ENCODE results near the gene COX8A.

COX8A gene

DNA sequence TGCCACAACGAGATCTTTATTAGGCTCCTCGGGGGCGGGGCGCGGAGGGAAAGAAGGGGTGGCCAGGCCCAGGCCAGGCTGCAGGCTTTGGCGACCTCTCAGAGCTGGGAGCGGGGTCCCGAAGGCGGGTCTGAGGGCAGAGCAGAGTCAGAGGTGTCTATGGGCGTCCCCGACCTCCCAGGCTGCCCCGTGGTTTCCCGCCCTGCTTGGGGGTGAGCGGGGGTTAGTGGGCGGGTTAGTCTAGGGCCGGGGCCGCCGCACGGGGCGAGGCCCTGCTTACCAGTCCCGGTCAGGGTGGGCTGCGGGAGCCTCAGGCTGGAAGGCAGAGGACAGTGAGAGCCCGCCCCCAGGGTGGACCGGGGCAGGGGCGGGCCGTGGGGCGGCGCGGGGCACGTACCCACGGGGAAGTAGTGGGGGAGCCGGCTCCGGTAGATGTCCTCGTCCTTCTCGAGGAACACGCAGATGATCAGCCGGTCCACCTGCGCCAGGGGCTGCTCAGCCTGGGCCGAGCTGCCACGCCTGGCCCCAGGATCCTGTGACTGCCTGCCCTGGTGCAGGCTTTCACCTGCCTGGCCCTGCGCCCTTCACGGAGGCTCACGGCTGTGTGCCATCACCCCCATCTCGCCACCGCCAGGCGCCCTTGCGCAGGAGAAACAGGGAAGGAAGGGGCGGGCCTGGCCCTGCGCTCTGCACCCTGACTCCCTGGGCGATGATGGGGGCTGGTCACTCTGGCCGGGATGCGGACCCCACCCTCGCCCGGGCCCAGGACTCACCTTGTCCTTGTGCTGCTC is 24.3 kb downstream of the COX8A start:
- Histone ChIP-seq H3K27me3 (ENCODE audit: insufficient read depth, poor library complexity, severe bottlenecking) (no peaks in the 10 kb centered on the region), H3K27ac (ENCODE audit: poor library complexity, severe bottlenecking) (peak overlapping the region; percentile 4), H3K4me1 (ENCODE audit: insufficient read depth, poor library complexity, severe bottlenecking) (peaks cover 7% of the 10 kb centered on the region), H3K36me3 (ENCODE audit: low read depth) (peaks cover 28% of the 10 kb centered on the region), H3K9me3 (ENCODE audit: severe bottlenecking) (no peaks in the 10 kb centered on the region), H3K4me3 (ENCODE audit: severe bottlenecking) (no peak overlapping the region)
- DNase-seq (ENCODE audit: low spot score) (no peak), ATAC-seq (ENCODE audit: low read depth) (peak; percentile 36)
- TF ChIP-seq, protein P1, sequence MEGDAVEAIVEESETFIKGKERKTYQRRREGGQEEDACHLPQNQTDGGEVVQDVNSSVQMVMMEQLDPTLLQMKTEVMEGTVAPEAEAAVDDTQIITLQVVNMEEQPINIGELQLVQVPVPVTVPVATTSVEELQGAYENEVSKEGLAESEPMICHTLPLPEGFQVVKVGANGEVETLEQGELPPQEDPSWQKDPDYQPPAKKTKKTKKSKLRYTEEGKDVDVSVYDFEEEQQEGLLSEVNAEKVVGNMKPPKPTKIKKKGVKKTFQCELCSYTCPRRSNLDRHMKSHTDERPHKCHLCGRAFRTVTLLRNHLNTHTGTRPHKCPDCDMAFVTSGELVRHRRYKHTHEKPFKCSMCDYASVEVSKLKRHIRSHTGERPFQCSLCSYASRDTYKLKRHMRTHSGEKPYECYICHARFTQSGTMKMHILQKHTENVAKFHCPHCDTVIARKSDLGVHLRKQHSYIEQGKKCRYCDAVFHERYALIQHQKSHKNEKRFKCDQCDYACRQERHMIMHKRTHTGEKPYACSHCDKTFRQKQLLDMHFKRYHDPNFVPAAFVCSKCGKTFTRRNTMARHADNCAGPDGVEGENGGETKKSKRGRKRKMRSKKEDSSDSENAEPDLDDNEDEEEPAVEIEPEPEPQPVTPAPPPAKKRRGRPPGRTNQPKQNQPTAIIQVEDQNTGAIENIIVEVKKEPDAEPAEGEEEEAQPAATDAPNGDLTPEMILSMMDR (IDR thresholded peaks at IDR 0.05; ENCODE audit: poor library complexity, severe bottlenecking) = peak; percentile 7

DNA sequence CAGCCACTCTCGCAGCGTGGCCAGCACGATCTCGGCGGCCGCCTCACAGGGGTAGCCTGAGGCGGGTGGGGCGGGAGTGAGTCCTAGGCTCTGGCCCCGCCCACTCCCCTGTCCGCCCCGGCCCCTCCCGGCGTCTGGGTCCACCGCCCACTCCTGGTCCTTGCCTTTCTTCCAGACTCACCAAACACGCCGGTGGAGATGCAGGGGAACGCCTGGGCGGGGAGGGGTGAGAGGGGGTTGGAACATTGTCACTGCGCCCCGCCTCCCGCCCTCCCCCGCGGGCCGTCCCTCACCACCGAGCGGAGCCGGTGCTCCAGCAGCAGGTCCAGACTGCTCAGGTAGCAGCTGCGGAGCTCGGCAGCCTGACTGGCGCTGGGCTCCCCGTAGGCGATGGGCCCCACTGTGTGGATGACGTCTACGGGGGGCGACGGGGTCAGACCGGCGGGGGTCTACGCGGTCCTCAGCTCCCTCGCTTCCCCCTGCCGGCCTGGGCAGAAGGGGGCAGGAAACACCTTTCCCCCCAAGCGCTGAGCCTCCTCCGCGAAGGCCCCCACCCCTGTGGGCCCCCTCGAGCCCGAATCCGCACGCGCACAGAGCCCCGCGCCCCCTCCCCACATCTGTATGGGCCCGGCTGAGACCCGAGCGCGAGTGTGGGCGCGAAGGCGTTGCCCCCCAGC is 25.1 kb downstream of the COX8A start:
- Histone ChIP-seq H3K27ac (ENCODE audit: poor library complexity, severe bottlenecking) (peak overlapping the region; percentile 4), H3K4me3 (ENCODE audit: severe bottlenecking) (no peak overlapping the region), H3K4me1 (ENCODE audit: insufficient read depth, poor library complexity, severe bottlenecking) (peaks cover 7% of the 10 kb centered on the region), H3K9me3 (ENCODE audit: severe bottlenecking) (no peaks in the 10 kb centered on the region), H3K36me3 (ENCODE audit: low read depth) (peaks cover 28% of the 10 kb centered on the region), H3K27me3 (ENCODE audit: insufficient read depth, poor library complexity, severe bottlenecking) (no peaks in the 10 kb centered on the region)
- peak; percentile 79 for ATAC-seq (ENCODE audit: low read depth)
- TF ChIP-seq, protein P1 (IDR thresholded peaks at IDR 0.05; ENCODE audit: poor library complexity, severe bottlenecking) = no peak
- peak; percentile 95 for DNase-seq (ENCODE audit: low spot score)

DNA sequence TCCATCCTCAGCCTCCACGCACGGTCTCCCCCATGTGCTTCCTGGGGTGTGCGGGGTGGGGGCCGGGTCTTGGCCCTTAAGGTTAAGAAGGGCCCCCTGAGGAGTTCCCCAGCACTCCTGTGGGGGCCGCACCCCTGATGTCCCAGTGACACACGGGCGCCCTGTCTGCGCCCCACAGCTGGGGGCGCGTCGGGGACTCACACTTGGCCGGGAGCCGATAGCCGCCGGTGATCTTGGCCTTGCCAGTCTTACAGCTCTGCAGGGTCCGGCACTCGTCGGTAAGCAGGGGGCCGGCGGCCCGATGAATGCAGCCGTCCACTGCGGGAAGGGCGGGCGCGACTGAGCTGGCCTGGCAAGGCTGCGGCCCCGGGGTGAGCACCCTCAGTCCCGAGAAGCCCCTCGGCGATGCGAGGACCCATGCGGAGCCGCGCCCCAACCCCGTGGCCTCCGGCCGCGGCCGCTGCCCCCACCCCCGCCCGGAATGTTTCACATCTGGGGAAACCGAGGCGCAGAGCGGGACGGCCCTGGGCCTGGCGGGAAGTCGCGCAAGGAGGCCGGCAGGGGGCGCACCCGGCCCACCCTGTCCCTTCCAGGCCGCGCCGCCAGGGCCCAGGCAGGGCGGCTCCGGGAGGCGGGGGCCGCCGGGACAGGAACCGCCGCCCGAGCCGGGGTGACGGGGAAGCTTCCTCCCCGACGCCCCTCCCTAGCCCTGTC is 25.8 kb downstream of the COX8A start:
- TF ChIP-seq, protein P1 (IDR thresholded peaks at IDR 0.05; ENCODE audit: poor library complexity, severe bottlenecking) = peak; percentile 81
- H3K4me3 ChIP-seq (ENCODE audit: severe bottlenecking) = no peak overlapping the region
- H3K4me1 ChIP-seq (ENCODE audit: insufficient read depth, poor library complexity, severe bottlenecking) = peaks cover 7% of the 10 kb centered on the region
- H3K36me3 ChIP-seq (ENCODE audit: low read depth) = peaks cover 26% of the 10 kb centered on the region
- H3K27ac ChIP-seq (ENCODE audit: poor library complexity, severe bottlenecking) = no peak overlapping the region
- no peaks in the 10 kb centered on the region for H3K27me3 ChIP-seq (ENCODE audit: insufficient read depth, poor library complexity, severe bottlenecking)
- H3K9me3 ChIP-seq (ENCODE audit: severe bottlenecking) = no peaks in the 10 kb centered on the region
- DNase-seq (ENCODE audit: low spot score) (no peak), ATAC-seq (ENCODE audit: low read depth) (peak; percentile 28; the same call in 2 of the 3 replicates)

DNA sequence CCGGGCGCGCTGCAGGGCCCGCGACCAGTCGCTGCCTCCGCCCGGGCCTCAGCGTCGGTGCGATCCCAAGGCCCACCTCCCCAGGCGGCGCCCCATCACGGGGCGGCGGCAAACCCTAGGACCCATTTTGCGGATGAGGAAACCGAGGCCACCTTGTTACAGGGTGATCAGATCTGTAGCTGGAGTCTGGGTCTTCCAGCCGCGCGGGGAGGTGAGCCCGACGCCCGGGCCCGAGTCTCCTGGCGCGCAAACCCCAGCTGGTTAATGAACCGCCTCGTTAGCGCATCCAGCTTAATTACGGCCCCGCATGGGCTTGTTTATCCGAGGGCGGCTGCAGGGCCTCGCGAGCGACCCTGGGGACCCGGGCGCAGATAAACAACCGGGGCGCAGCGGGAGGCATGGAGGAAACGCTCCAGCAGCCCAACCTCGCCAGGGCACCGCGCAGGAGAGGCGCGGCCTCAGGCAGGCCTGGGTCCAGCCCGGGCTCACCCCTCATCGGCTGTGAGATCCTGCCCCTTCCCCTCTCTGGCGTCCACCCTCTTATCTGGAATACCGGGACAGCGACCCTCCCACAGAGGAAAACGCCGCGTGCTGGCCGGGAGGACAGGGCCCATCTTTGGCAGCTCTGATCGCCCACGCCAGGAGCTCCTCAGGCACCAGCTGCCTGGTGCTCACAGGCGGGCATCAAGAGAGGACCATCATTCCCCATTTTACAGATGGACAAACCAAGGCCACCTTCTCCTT is 26.5 kb downstream of the COX8A start:
- Histone ChIP-seq H3K4me3 (ENCODE audit: severe bottlenecking) (no peak overlapping the region), H3K4me1 (ENCODE audit: insufficient read depth, poor library complexity, severe bottlenecking) (peaks cover 7% of the 10 kb centered on the region), H3K36me3 (ENCODE audit: low read depth) (peaks cover 22% of the 10 kb centered on the region), H3K27me3 (ENCODE audit: insufficient read depth, poor library complexity, severe bottlenecking) (no peaks in the 10 kb centered on the region), H3K9me3 (ENCODE audit: severe bottlenecking) (no peaks in the 10 kb centered on the region), H3K27ac (ENCODE audit: poor library complexity, severe bottlenecking) (no peak overlapping the region)
- DNase-seq (ENCODE audit: low spot score) (no peak), ATAC-seq (ENCODE audit: low read depth) (no peak)
- TF ChIP-seq, protein P1 (IDR thresholded peaks at IDR 0.05; ENCODE audit: poor library complexity, severe bottlenecking) = peak; percentile 51

Measured in RWPE2 (cell line).